ENCODE data around the gene PSTPIP2. TPM values are rescaled to one million over a fixed set of nuclear protein-coding genes. Genes with fewer than 3 reads are reported as not detected.

The PSTPIP2 gene
- polyA plus RNA-seq, 1 donor from 2014 or later, result 0.98 TPM

DNA sequence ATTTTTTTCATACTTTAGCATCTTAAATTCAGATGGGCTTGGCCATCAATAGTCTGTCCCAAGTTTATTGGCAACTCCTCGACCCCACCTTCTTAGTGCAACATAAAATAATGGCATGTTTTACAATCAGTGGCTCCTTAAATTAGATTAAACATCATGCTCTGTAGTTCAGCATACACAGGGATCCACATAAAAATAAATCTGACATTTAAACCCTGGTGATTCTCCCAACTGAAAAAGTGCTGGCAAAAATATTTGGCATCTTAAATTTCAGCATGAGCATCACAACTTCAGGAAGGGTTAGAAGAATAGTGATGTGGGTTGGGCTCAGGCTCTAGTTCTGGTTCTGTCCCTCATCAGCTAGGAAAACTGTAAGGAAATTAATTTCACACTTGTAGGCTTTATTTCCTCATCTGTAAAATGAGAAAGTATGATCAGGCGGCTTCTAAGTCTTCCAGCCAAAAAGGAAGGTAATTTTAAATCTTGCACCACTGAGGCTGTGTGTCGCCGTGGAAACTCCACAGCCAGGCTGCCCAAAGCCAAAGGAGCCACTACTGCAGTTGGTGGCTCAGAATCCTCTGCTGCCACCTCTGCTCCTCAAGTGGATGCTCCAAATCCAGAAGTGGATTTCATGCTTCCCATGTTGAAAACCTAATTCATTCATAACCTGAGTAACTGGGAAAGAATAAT, 87.4 kb downstream of the PSTPIP2 start:
- H4K20me1 ChIP-seq (ENCODE audit: insufficient read depth), result no peaks in the 10 kb centered on the region
- H3K36me3 ChIP-seq (ENCODE audit: insufficient read depth, low read length), result no peaks in the 10 kb centered on the region
- TF ChIP-seq SMC3 (conservative IDR thresholded peaks at IDR 0.05; ENCODE audit: poor library complexity), result no peak
- TF ChIP-seq, protein P1, sequence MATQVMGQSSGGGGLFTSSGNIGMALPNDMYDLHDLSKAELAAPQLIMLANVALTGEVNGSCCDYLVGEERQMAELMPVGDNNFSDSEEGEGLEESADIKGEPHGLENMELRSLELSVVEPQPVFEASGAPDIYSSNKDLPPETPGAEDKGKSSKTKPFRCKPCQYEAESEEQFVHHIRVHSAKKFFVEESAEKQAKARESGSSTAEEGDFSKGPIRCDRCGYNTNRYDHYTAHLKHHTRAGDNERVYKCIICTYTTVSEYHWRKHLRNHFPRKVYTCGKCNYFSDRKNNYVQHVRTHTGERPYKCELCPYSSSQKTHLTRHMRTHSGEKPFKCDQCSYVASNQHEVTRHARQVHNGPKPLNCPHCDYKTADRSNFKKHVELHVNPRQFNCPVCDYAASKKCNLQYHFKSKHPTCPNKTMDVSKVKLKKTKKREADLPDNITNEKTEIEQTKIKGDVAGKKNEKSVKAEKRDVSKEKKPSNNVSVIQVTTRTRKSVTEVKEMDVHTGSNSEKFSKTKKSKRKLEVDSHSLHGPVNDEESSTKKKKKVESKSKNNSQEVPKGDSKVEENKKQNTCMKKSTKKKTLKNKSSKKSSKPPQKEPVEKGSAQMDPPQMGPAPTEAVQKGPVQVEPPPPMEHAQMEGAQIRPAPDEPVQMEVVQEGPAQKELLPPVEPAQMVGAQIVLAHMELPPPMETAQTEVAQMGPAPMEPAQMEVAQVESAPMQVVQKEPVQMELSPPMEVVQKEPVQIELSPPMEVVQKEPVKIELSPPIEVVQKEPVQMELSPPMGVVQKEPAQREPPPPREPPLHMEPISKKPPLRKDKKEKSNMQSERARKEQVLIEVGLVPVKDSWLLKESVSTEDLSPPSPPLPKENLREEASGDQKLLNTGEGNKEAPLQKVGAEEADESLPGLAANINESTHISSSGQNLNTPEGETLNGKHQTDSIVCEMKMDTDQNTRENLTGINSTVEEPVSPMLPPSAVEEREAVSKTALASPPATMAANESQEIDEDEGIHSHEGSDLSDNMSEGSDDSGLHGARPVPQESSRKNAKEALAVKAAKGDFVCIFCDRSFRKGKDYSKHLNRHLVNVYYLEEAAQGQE (IDR thresholded peaks at IDR 0.05; ENCODE audit: borderline replicate concordance), result no peak
- TF ChIP-seq RAD21 (conservative IDR thresholded peaks at IDR 0.05), result no peak
- no peak for TF ChIP-seq EP300 (conservative IDR thresholded peaks at IDR 0.05; ENCODE audit: poor library complexity, severe bottlenecking)
- no peak for TF ChIP-seq EZH2 (IDR thresholded peaks at IDR 0.05; ENCODE audit: borderline replicate concordance, insufficient read depth, low read length, poor library complexity, severe bottlenecking)
- no peak overlapping the region for H3K9ac ChIP-seq (ENCODE audit: low read length)
- no peak overlapping the region for H3K27ac ChIP-seq (ENCODE audit: low read length)
- H2AFZ ChIP-seq (ENCODE audit: low read depth, low read length), result no peak overlapping the region
- H3F3A ChIP-seq (ENCODE audit: insufficient read depth, low read length, poor library complexity, severe bottlenecking), result no peaks in the 10 kb centered on the region
- no peak overlapping the region for H3K4me3 ChIP-seq (ENCODE audit: low read length)
- H3K79me2 ChIP-seq (replicated peaks; ENCODE audit: insufficient read depth, low read length), result no peaks in the 10 kb centered on the region
- H3K27me3 ChIP-seq (ENCODE audit: insufficient read depth, low read depth, low read length), result no peaks in the 10 kb centered on the region
- H3K9me2 ChIP-seq (ENCODE audit: insufficient read depth, low read length), result no peaks in the 10 kb centered on the region
- no peaks in the 10 kb centered on the region for H3K9me3 ChIP-seq (ENCODE audit: low read length)
- H3K4me2 ChIP-seq (ENCODE audit: low read length), result no peak overlapping the region

DNA sequence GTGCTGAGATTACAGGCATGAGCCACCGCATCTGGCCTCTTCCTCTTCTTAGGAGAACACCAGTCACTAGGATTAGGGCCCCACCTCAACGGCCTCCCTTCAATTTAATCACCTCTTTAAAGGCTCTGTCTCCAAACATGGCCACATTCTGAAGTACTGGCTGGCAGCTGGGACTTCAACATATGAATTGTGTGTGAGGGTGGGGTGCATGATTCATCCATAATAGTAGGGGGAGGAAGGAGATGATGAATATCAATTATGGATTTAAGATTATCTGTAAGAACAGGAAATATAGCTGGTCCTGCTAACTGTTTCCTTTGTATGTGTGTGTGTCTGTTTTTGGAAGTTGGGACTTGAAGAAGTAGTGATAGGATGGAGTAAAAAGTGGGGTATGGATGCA, 90.2 kb downstream of the PSTPIP2 start:
- Histone ChIP-seq H3K79me2 (replicated peaks; ENCODE audit: insufficient read depth, low read length) (no peaks in the 10 kb centered on the region), H3K9ac (ENCODE audit: low read length) (no peak overlapping the region), H3K9me3 (ENCODE audit: low read length) (no peaks in the 10 kb centered on the region), H3F3A (ENCODE audit: insufficient read depth, low read length, poor library complexity, severe bottlenecking) (no peaks in the 10 kb centered on the region), H3K4me3 (ENCODE audit: low read length) (no peak overlapping the region), H3K27me3 (ENCODE audit: insufficient read depth, low read depth, low read length) (no peaks in the 10 kb centered on the region), H3K4me2 (ENCODE audit: low read length) (no peak overlapping the region), H4K20me1 (ENCODE audit: insufficient read depth) (no peaks in the 10 kb centered on the region), H3K27ac (ENCODE audit: low read length) (no peak overlapping the region), H2AFZ (ENCODE audit: low read depth, low read length) (no peak overlapping the region), H3K9me2 (ENCODE audit: insufficient read depth, low read length) (no peaks in the 10 kb centered on the region), H3K36me3 (ENCODE audit: insufficient read depth, low read length) (no peaks in the 10 kb centered on the region)
- TF ChIP-seq MXI1 (conservative IDR thresholded peaks at IDR 0.05; ENCODE audit: poor library complexity, severe bottlenecking), result no peak
- TF ChIP-seq SMC3 (conservative IDR thresholded peaks at IDR 0.05; ENCODE audit: poor library complexity), result no peak
- TF ChIP-seq, protein P1 (IDR thresholded peaks at IDR 0.05; ENCODE audit: borderline replicate concordance), result no peak
- TF ChIP-seq EZH2 (IDR thresholded peaks at IDR 0.05; ENCODE audit: borderline replicate concordance, insufficient read depth, low read length, poor library complexity, severe bottlenecking), result no peak
- TF ChIP-seq EP300 (conservative IDR thresholded peaks at IDR 0.05; ENCODE audit: poor library complexity, severe bottlenecking), result no peak
- no peak for TF ChIP-seq TAF1 (IDR thresholded peaks at IDR 0.05; ENCODE audit: low read depth)
- no peak for TF ChIP-seq POLR2AphosphoS5 (IDR thresholded peaks at IDR 0.05)
- TF ChIP-seq, protein P2, sequence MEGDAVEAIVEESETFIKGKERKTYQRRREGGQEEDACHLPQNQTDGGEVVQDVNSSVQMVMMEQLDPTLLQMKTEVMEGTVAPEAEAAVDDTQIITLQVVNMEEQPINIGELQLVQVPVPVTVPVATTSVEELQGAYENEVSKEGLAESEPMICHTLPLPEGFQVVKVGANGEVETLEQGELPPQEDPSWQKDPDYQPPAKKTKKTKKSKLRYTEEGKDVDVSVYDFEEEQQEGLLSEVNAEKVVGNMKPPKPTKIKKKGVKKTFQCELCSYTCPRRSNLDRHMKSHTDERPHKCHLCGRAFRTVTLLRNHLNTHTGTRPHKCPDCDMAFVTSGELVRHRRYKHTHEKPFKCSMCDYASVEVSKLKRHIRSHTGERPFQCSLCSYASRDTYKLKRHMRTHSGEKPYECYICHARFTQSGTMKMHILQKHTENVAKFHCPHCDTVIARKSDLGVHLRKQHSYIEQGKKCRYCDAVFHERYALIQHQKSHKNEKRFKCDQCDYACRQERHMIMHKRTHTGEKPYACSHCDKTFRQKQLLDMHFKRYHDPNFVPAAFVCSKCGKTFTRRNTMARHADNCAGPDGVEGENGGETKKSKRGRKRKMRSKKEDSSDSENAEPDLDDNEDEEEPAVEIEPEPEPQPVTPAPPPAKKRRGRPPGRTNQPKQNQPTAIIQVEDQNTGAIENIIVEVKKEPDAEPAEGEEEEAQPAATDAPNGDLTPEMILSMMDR (IDR thresholded peaks at IDR 0.05; ENCODE audit: poor library complexity, severe bottlenecking), result no peak
- TF ChIP-seq RAD21 (conservative IDR thresholded peaks at IDR 0.05), result no peak
